BLaER1 treated with 17β-estradiol and CSF1 and Interleukin-3, amounts not matched to agents 10 nM and 100 nM (cell line): ENCODE measurements around the gene NAPSA.

ENCODE experiments used
- H3K27ac ChIP-seq, 11 experiments: shearing (Covaris generic); formaldehyde crosslinking; 2 replicates each; pipeline ENCODE4 v1.8.1; 2022
- H3K27me3 ChIP-seq, 11 experiments: shearing (Covaris generic); formaldehyde crosslinking; 2 replicates each; pipeline ENCODE4 v1.8.1; 2022
- H3K36me3 ChIP-seq, 11 experiments: shearing (Covaris generic); formaldehyde crosslinking; 2 replicates each; pipeline ENCODE4 v1.8.1; 2022
- H3K4me1 ChIP-seq, 10 experiments: shearing (Covaris generic); formaldehyde crosslinking; 2 replicates each; pipeline ENCODE4 v1.8.1; 2022
- H3K4me2 ChIP-seq, 11 experiments: shearing (Covaris generic); formaldehyde crosslinking; 2 replicates each; pipeline ENCODE4 v1.8.1; 2022
- H3K4me3 ChIP-seq, 10 experiments: shearing (Covaris generic); formaldehyde crosslinking; 2 replicates each; pipeline ENCODE4 v1.8.1; 2022
- H3K9ac ChIP-seq, 11 experiments: shearing (Covaris generic); formaldehyde crosslinking; 2 replicates each; pipeline ENCODE4 v1.8.1; 2022
- H3K9me3 ChIP-seq, 11 experiments: shearing (Covaris generic); formaldehyde crosslinking; replicated peaks in 1 of 11; 2 replicates each; pipeline ENCODE4 v1.8.1; 2022
- H4K20me1 ChIP-seq, 11 experiments: shearing (Covaris generic); formaldehyde crosslinking; 2 replicates each; pipeline ENCODE4 v1.8.1; 2022
- Cebpa-rat ChIP-seq, 11 experiments: shearing (Covaris generic); IDR thresholded peaks; 2 replicates each; pipeline ENCODE4 v1.8.1; 2022

NAPSA gene

DNA sequence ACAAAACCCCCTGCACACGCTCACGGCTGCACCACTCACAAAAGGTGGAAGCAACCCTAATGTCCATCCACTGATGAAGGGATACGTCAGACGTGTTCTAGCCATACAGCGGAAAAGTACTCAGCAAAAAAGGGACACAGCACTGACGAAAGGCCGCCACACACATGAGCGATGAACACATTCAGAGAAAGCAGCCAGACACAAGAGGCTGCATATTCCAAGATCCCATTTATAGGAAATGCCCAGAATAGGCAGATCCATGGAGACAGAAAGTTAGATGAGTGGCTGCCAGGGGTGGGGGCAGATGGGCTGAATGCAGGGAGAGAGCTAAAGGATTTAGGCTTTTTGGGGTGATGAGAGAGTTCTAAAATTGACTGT lies 22.4 kb upstream of the NAPSA start:
- Histone ChIP-seq H3K9me3 (peaks cover 0 to 36% (median 29%) of the 10 kb centered on the region in 11 experiments; a peak in 17 of 22 replicates), H3K36me3 (peaks cover 3 to 75% (median 69%) of the 10 kb centered on the region in 11 experiments; a peak in 21 of 22 replicates), H4K20me1 (peaks cover 0 to 67% (median 48%) of the 10 kb centered on the region in 11 experiments; a peak in 19 of 22 replicates), H3K27ac (peak overlapping the region in 6 of 11 experiments; percentile 22 to 94 (median 42); a peak in 10 of 22 replicates), H3K27me3 (no peaks in the 10 kb centered on the region), H3K4me2 (peak overlapping the region in 8 of 11 experiments; percentile 29 to 99 (median 98); a peak in 13 of 22 replicates), H3K4me1 (peaks cover 27 to 46% (median 36%) of the 10 kb centered on the region in 10 experiments), H3K9ac (peak overlapping the region in 9 of 11 experiments; percentile 2 to 90 (median 59); a peak in 6 of 22 replicates), H3K4me3 (no peak overlapping the region)
- TF ChIP-seq Cebpa-rat (IDR thresholded peaks at IDR 0.05), result no peak

DNA sequence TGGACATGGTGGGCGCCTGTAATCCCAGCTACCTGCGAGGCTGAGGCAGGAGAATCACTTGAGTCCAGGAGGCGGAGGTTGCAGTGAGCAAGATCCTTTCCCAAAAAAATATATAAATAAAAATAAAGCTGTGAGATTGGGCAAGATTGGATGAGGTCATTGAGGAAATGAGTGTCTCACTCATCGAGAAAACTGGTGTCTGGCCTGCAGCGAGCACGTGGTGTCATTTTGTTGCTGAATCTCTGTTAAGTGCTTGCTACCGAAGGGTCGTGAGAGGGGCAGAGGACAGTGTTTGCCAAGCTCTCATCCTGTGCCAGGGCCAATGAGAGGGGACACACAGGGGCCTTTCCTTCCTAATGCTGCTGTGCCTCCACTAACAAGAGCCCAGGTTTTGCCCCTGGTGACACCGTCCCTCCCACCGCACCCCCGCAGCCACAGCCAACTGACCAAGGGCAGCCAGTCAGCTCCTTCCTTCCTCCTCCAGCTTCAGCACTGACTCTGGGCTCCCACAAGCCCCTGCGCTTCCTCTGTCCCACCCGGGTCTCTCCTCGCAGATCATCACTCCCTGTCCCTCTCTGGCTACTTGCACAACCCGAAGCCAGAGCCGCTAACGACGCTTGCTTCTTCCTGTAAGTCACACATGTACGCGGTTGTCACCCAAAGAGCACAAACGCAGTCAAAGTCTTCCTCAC lies 21.9 kb upstream of the NAPSA start:
- Histone ChIP-seq H4K20me1 (peaks cover 0 to 62% (median 44%) of the 10 kb centered on the region in 11 experiments; a peak in 19 of 22 replicates), H3K9ac (peak overlapping the region; percentile 2 to 90 (median 57); a peak in 18 of 22 replicates), H3K27me3 (no peaks in the 10 kb centered on the region), H3K27ac (peak overlapping the region in 9 of 11 experiments; percentile 22 to 94 (median 36); a peak in 17 of 22 replicates), H3K4me2 (peak overlapping the region in 8 of 11 experiments; percentile 29 to 99 (median 98); a peak in 15 of 22 replicates), H3K4me1 (peaks cover 27 to 46% (median 36%) of the 10 kb centered on the region in 10 experiments), H3K4me3 (0 out of 20 replicates have a peak overlapping the region, but pooled peaks of 1 of the 10 experiments have one; percentile 1), H3K9me3 (peaks cover 0 to 31% (median 27%) of the 10 kb centered on the region in 11 experiments; a peak in 17 of 22 replicates), H3K36me3 (peaks cover 4 to 75% (median 69%) of the 10 kb centered on the region in 11 experiments)
- TF ChIP-seq Cebpa-rat (IDR thresholded peaks at IDR 0.05), result no peak; a peak in 1 of 22 replicates

DNA sequence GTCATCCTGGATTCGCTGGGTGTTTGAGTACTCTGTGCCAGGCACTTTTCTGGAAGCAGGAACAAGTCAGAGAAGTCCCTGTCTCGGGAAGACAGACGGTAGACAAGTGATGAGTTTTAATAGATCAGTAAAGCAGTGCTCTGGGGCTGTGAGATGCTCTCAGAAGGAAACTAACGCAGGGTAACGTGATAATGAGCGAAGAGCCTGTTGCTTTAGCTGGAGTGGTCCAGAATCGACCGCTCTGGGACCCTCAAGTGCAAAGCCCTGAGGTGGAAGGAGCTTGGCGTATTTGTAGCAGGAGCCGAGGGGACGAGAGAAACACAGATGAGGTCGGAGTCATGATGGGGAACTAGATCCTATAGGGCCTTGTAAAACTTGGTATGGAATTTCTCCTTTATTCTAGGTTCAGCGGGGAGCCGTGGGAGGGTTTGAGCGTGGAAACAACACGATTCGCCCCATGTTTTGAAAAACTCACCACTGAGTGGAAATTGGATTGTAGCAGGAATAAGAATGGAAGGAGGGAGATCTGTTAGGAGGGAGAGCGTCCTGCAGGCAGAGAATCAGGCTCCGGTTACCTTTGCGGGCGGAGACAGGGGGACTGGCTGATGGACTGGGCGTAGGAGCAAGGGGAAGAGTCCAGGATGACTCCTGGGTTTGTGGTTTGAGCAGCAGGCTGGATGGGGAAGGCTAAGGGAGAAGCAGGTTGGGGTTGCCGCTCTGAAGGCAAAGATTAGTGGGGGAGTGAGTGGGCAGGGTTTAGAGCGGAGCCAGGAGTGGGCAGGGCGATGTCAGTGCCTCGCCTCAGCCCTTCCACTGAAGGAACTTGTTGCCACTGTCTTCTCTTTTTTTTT lies 19.5 kb upstream of the NAPSA start:
- Histone ChIP-seq H3K4me2 (peak overlapping the region; percentile 89 to 100 (median 98)), H3K9ac (peak overlapping the region; percentile 82 to 92 (median 87)), H3K27me3 (no peaks in the 10 kb centered on the region), H3K36me3 (peaks cover 28 to 75% (median 73%) of the 10 kb centered on the region in 11 experiments), H3K4me3 (peak overlapping the region; percentile 66 to 80 (median 72)), H3K9me3 (peaks cover 0 to 10% (median 6%) of the 10 kb centered on the region in 11 experiments; a peak in 13 of 22 replicates), H3K4me1 (peaks cover 27 to 46% (median 36%) of the 10 kb centered on the region in 10 experiments), H4K20me1 (peaks cover 15 to 78% (median 51%) of the 10 kb centered on the region in 11 experiments; a peak in 20 of 22 replicates), H3K27ac (peak overlapping the region; percentile 49 to 94 (median 86); a peak in 21 of 22 replicates)
- no peak for TF ChIP-seq Cebpa-rat (IDR thresholded peaks at IDR 0.05)

DNA sequence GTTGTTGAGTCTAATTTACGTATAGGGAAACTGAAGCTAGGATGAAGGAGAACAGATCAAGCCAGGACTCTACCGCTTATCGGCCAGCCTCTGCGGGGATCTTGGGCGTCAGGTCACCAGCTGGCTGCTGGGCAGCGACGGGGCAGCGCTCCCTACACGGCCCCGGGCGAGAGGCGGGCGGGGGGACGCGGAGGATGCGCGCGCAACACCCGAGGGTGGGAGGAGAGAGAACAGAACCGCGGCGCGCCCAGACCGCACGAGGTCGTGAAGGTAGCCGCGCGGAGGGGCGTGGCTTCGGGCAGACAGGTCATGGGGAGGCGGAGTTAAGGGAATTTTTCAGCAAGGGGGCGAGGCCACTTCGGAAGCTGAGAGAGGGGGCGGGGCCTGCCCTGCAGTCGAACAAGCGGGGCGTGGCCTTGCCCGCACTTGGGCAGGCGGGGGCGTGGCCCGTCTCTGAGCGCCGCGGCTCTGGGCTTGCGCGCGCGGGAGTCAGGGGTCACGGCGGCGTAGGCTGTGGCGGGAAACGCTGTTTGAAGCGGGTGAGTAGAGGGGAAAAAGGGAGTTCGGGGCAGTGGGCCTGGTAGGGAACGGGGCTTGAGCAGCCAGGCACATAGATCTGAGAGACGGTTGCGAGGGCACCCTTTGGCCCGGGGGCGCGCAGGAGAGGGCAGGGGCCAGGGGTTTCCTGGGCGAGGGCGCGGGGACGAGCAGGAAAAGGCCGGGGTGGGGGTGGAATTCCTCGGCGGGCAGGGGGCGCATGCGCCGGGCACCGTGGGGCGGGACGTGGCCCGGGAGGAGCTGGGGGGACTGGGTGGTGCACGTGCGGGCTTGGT lies 18.6 kb upstream of the NAPSA start, which contains the start of gene POLD1:
POLD1 (plus strand) TSS at position 496 of the 833 bp plus-strand sequence. CDS start 14,505 bp downstream, outside the sequence.
- H3K4me1 ChIP-seq, result peaks cover 27 to 46% (median 36%) of the 10 kb centered on the region in 10 experiments
- H3K36me3 ChIP-seq, result peaks cover 36 to 75% (median 73%) of the 10 kb centered on the region in 11 experiments
- peak within 1 kb of the TSS; percentile 66 to 80 (median 72) for H3K4me3 ChIP-seq
- H4K20me1 ChIP-seq, result peaks cover 23 to 87% (median 55%) of the 10 kb centered on the region in 11 experiments; a peak in 21 of 22 replicates
- peak within 1 kb of the TSS; percentile 89 to 100 (median 98) for H3K4me2 ChIP-seq
- peak within 1 kb of the TSS; percentile 49 to 94 (median 86); a peak in 21 of 22 replicates for H3K27ac ChIP-seq
- H3K9ac ChIP-seq, result peak within 1 kb of the TSS; percentile 82 to 92 (median 87)
- H3K27me3 ChIP-seq, result no peaks in the 10 kb centered on the region
- no peak for TF ChIP-seq Cebpa-rat (IDR thresholded peaks at IDR 0.05)
- peaks cover 0 to 2% (median 0%) of the 10 kb centered on the region in 11 experiments; a peak in 6 of 22 replicates for H3K9me3 ChIP-seq

DNA sequence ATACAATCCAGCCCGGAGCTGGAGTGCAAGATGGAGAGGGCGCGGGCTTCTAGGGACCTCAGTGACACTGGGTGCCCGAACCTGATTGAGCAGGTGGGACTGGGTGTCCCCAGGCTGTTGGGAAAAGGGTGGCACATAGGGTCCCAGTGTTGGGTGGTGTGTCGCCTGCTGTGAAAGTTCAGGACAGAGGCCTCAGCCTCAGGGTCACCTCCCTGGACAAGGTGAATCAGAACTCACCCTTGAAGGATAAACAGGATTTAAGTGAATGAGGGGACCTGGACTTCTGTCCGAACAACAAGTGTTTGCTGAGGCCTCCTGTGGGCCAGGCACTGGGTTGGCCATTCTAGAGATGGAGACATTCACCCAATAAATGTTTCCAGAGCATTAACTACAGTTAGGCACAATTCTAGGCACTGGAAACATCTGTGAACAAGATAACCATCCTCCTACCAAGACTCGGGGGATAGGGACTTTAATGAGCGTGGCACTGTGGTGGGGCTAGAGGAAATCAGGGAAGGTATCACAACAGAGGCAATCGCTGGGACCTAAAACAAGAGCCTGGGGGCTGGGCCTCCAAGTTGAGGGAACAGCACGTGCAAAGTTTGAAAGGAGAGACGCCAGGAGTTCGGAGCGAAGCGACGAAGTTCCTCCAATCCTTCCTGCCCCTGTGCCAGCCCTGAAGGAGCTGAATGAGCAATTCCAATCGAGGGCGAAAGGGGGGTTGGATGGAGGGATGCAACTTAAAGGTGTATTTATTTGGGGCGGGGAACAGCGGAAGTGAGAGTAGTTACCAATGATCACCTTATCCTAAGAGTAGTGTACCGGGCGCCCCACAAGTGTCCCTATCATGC lies 17.8 kb upstream of the NAPSA start:
- Histone ChIP-seq H3K27me3 (no peaks in the 10 kb centered on the region), H3K4me3 (peak overlapping the region; percentile 55 to 80 (median 72); a peak in 19 of 20 replicates), H3K4me1 (peaks cover 27 to 44% (median 36%) of the 10 kb centered on the region in 10 experiments), H4K20me1 (peaks cover 29 to 87% (median 57%) of the 10 kb centered on the region in 11 experiments; a peak in 21 of 22 replicates), H3K4me2 (peak overlapping the region; percentile 67 to 100 (median 98)), H3K27ac (peak overlapping the region in 10 of 11 experiments; percentile 67 to 94 (median 84); a peak in 21 of 22 replicates), H3K9ac (peak overlapping the region; percentile 63 to 92 (median 87); a peak in 21 of 22 replicates), H3K9me3 (no peaks in the 10 kb centered on the region), H3K36me3 (peaks cover 45 to 76% (median 73%) of the 10 kb centered on the region in 11 experiments)
- no peak for TF ChIP-seq Cebpa-rat (IDR thresholded peaks at IDR 0.05)

DNA sequence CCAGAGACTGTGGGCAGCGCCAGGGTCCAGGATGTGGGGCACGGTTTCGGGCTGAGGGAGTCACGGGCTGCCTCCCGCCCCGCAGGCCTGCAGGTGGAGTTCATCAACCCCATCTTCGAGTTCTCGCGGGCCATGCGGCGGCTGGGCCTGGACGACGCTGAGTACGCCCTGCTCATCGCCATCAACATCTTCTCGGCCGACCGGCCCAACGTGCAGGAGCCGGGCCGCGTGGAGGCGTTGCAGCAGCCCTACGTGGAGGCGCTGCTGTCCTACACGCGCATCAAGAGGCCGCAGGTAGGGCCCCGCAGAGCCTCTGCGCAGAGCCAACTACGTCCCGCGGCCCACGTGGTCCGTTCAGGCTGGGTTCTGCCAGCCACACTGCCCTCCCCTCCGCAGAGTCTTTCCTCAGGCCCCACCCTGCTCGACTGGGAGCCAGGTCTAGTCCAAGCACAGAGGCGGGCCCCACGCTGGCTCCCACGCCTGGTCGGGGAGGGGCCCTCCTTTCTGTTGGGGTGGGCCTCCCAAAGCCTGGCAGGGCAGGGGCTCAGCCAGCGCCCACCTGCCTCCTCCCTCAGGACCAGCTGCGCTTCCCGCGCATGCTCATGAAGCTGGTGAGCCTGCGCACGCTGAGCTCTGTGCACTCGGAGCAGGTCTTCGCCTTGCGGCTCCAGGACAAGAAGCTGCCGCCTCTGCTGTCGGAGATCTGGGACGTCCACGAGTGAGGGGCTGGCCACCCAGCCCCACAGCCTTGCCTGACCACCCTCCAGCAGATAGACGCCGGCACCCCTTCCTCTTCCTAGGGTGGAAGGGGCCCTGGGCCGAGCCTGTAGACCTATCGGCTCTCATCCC lies 16.7 kb upstream of the NAPSA start:
- no peak overlapping the region for H3K4me3 ChIP-seq
- H3K9ac ChIP-seq, result no peak overlapping the region
- no peaks in the 10 kb centered on the region for H3K9me3 ChIP-seq
- peaks cover 55 to 74% (median 72%) of the 10 kb centered on the region in 11 experiments for H3K36me3 ChIP-seq
- H4K20me1 ChIP-seq, result peaks cover 37 to 87% (median 59%) of the 10 kb centered on the region in 11 experiments
- no peak for TF ChIP-seq Cebpa-rat (IDR thresholded peaks at IDR 0.05)
- peaks cover 24 to 41% (median 33%) of the 10 kb centered on the region in 10 experiments for H3K4me1 ChIP-seq
- no peaks in the 10 kb centered on the region for H3K27me3 ChIP-seq
- no peak overlapping the region for H3K27ac ChIP-seq
- no peak overlapping the region for H3K4me2 ChIP-seq
